Sciatic nerve (tissue), 2 donors: ENCODE results near the gene MORN1. TPM values are rescaled to one million over a fixed set of nuclear protein-coding genes. Genes with fewer than 3 reads are reported as not detected.
A peak's percentile ranks its signal among the peaks of the same experiment; 100 is the strongest.

ENCODE experiments used
- ATAC-seq: fragments of 200-7000 bp; cut with Tn5 transposase; one replicate; pipeline ENCODE4 v1.9.1; 2020; ENCODE audit warnings: mild to moderate bottlenecking, moderate library complexity
- DNase-seq: peaks from one replicate; pipeline ENCODE4 v3.0.0-alpha.2; 2020; ENCODE audit warnings: low spot score
- intact Hi-C: fragments of 100-400 bp; cut with DNase I; formaldehyde crosslinking; loops from one replicate; pipeline ENCODE4 v1.14.2; 2022
- total RNA-seq: library from RNA; stranded (reverse); fragmentation: NEBNext Ultra II Directional; extraction: Animal tissue kit (Norgen Biotek cat#: 25700); gene quantifications from one replicate; pipeline ENCODE4 v1.2.1, GENCODE V29; 2021
- donor health status: DM: no; HTN: no; CAD: no.
- donor health status: DM: no; HTN: no; CAD: no.

MORN1 gene
- total RNA-seq, 1 donor from 2014 or later, result 16.4 TPM

DNA sequence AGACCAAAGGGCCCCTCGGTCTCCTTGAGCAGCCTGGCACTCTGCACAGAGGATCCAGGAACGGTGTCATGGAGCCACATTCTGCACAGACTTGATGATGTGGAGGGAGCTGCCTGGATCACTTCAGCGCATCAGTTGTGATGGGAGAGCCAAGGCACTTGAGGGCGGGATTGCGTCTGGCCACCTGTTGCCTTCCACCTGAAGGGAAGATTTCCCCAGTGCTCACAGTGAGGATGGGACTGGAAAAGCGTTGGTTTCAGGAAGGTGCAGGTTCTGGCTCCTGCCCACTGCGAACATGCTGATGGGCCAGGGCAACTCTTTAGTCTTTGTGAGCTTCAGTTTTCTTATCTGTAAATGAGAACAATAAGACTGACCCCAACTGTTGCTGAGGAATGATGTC is 2.9 kb upstream of the MORN1 start:
- no peak for ATAC-seq
- DNase-seq, result no peak
- intact Hi-C loops, result no loop called here

DNA sequence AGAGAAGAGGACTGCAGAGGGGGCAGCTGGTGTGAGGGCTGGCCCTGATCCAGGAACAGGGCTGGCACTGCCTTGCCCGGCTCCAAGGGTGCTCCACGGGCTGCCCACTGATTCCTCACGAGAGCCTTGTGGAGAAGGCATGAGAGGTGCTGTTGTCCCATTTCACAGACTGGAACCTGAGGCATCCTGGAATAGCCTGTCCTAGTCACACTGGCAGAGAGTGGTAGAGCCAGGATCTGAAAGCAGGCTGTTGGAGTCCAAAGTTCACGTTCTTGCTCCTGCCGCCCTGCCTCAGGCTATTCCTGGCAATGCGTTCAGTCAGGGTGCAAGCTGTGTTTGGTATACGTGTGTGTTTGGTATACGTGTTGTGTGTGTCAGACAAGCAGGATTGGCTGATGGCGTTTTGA is 2.1 kb upstream of the MORN1 start:
- no peak for ATAC-seq
- intact Hi-C loops, result no loop called here
- DNase-seq, result no peak

DNA sequence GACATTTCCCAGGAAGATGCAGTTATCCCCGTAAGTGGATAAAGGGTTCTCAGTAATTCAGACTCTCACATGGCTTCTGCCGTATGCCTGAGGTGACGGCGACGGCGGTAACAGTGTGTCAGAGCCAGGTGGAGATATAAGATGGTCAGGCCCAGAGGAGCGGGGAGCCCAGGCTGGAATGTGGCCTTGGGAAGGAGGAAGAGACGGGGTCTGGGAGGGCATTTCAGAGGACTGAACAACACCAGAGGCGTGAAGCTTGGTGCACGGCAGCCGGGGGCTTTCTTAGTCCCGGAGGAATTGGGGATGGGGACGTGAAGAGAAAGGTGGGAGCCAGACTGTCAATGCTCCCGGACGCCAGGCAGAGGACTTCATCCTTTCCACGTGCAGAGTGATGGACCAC is 1.3 kb upstream of the MORN1 start:
- no peak for DNase-seq
- ATAC-seq, result no peak

DNA sequence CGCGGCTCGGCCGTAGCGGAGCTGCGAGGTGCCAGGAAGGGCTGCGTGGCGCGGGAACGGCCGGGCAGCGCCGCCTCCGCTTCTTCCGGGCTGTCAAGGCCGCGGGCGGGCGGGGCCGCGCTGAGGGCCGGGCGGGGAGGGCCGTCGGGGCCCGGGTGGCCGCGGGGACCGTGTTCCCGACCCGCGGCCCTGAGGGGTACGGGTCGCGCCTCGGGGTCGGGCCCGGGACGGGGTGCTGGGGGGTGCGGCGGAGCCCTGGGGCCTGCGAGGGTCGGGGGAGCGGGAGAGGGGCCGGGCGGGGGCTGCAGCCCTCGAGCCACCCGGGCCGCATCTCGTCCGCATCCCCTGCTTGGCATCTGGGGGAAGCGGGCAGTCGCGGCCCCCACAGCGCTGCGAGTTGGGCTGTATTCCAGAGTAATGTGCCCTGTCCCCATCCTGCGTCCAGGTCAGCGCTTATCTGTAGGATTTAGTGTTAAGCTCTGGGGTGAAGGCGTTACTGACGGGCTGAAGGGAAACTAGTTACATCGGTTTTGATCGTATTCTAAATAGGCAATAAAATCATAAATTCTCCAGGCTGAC is 666 bp upstream of the MORN1 start:
- intact Hi-C loops, result no loop called here
- ATAC-seq, result no peak
- no peak for DNase-seq

More for the DNA sequence above, 1.3 kb upstream of the MORN1 start:
- intact Hi-C loops, result no loop called here

DNA sequence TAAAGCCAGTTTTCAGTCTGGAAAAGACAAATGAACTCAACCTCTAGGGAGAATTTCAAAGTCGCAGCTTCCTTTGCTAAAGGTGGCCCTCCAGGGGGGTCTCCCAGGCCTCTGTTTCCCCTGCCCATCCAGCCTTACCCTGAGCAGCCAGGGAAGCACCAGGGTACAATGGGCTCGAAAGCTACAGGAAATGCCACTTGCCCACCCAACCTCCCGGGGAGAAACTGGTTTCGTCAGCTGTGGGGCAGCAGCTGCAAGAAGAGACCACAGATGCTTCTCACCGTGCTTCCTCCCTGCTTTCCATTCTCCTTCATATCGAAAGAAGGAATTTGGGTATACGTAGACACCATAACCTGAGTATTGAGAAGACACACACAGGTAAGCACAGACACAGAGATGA is 1.7 kb downstream of the MORN1 start:
- intact Hi-C loops, result no loop called here
- no peak for ATAC-seq

DNA sequence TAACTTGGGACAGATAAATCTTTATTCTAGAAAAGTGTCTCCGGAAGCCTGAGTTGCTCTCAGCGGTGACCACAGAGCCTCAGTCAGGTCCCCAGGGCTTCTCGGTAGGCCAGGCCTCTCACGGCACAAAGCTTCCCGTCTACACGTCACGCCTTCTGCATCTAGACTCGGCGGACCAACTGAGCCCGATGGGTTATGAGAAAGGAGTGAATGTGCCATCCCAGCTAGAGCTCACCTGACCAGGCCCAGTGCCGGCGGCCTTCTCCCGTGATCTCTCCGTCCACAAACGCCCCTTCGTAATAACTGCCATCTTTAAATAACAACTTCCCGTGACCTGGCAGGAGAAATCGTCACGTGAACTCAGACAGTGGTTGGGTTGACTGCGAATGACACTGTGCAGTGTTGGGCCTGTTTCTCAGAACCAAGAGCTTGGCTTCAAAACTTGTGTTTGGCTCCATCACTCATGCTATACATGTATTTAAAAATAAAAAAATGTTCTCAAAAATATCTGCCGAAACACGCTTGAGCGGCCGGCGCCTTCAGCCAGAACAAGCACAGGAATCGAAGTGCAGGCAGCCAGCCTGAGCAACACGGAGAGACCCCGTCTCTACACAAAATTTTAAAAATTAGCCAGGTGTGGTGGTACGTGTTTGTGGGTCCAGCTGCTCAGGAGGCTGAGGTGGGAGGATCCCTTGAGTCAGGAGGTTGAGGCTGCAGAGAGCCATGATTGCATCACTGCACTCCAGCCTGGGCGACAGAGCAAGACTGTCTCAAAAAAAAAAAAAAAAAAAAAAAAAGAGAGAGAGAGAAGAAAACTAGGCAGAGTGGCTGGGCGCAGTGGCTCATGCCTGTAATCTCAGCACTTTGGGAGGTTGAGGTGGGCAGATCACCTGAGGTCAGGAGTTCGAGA is 3.1 kb downstream of the MORN1 start:
- DNase-seq, result peak; percentile 54
- intact Hi-C loops, result no loop called here
- no peak for ATAC-seq

More for the DNA sequence above, 1.7 kb downstream of the MORN1 start:
- no peak for DNase-seq

DNA sequence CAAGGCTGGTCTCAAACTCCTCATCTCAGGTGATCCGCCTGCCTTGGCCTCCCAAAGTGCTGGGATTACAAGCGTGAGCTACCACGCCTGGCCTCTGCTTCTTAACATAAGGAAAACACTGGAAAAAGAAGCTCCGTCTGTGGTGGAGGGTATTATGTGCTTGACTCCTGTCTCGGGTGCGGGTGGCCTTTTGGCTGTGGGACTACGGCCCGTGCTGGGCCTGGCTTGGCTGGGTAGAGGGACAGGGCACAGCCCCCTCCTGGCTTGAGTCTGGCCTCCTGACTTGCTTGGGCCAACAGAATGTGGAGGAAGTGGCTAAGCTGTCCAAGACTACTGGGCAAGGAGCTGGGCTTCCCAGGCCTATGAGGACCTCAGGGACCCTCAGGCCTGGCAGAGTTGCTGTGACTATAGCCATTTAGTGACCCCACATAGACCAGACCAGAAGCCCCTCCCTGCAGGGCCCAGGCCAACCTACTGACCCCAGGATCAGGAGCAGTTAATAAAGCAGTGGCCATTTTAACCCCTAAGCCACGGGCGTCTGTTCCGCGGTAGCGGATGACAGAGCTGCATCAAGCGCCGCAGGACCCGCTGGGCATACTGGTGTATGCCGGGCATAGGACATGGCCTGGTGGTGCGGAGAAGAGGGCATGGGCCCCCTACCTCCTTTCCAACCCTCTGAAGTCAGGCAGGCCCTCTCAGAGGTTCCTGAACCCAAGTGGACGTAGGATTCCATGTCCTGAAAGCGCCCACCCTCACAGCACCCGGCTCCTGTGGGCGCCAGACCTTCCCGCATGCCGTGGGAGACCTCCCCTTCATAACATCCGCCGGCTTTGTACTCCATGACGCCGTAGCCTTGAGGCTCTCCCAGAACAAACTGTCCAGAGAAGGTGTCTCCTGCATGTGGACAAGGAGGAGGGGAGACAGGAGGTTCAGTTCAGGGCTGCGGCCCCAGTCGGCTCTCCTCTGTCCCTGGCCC is 4.4 kb downstream of the MORN1 start:
- DNase-seq (peak; percentile 52), ATAC-seq (no peak)
- intact Hi-C loops, result no loop called here

DNA sequence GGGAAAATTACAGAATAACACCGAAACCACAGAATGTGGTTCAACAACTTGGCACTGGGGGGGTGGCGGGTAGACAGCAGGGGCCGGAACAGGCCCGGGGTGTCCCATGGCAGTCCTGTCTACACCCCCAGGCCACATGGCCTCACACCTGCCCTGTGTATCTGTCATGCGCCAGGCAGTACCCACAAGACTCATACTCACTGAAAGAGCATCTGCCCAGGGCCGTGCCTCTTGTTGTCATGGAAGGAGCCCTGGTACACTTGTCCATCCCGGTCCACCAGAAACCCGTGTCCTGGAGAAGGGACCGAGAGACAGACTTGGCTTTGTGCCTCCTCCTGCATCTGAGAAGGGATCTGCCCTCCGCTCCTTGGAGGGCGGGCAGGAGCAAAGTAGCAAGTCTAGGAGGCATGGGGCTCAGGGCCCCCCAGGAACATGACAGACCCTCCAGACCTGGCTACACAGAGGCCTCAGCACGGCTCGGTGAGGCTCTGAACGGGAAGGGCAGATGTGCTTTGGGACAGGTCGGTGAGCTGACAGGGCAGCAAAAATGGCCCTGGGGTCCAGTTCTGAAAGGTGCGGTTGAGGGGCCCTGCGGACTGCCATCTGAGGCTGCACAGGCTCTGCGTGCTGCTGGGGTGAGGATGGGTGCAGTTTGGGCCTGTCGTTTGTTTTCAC is 5.6 kb downstream of the MORN1 start:
- DNase-seq, result peak; percentile 56
- no peak for ATAC-seq
- intact Hi-C loops, result no loop called here

DNA sequence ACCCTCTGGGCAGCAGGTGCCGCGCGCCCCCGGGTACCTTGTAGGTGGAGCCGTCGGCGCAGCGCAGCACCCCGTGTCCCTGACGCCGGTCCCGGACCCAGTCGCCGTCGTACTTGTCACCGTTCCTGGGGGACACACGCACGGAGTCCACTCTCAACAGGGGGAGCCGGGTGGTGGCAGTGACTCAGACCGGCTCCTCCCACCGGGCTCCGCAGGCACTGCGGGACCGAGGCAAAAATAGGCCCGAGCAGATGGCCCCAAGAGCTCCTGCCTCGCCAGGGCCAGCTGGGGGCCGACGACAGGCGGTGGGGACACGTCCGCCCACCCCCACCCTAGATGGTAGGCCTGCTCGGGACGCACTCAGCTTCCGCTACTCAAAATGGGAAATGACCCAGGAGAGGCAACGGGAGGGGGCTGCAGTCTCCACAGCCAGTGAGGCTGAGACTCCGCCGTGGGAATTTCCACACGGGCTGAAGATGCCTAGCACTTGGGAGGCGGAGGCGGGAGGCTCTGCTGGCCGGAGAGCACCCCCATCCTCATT is 6.3 kb downstream of the MORN1 start:
- intact Hi-C loops, result no loop called here
- ATAC-seq (no peak), DNase-seq (peak; percentile 57)

DNA sequence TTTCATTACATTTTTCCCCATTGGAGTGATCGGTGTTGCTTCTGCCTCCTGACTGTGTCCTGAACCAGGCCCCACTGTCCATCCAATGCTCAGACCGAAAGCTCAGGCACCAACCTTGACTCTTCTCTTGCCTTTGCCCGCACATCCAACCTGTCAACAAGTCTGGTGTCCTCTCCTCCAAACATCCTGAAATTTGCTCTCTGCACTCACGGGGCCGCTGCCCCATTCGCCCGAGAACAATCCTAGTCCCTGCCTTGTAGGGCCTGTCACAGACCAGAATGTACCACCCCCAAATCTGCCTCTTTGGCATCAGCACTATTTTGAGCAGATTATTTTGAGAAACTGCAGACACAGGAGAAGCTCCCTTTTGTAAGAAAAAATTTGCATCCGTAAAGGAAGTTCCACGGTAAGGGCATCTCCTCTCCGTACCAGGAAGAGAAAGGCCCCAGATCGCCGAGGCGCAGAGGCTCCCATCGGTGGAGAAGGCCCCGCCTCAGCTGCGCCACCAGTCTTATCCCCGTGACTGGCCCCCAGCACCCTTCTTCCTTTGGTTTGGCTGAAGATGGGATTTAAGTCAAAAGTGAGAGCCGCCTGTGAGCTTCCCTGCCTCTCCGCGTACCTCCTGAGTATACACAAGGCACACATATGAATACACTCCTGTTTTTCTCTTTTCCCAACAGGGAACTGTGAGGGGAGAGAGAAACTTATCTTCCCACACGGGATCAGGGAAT is 7.1 kb downstream of the MORN1 start:
- no peak for ATAC-seq
- DNase-seq, result peak; percentile 56
- intact Hi-C loops, result no loop called here

DNA sequence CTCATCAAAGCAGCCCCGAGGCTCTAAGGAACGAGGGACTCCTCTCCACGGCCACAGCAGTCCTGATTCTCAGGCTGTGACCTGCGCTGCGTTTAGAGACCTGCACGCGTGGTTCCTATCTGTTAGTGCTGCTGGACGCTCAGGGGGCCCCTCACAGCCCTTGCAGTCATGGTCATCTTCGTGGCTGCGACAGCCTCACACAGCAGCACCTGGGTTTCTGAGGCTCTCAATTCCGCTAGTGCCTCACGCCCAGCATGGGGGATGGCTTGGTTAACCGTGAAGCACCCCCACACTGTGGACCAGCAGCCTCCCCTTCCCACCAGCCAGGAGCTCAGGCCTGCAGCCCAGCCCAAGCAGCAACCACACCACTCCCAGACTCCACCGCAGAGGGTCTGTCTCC is 7.8 kb downstream of the MORN1 start:
- ATAC-seq (no peak), DNase-seq (peak; percentile 52)
- intact Hi-C loops, result no loop called here

DNA sequence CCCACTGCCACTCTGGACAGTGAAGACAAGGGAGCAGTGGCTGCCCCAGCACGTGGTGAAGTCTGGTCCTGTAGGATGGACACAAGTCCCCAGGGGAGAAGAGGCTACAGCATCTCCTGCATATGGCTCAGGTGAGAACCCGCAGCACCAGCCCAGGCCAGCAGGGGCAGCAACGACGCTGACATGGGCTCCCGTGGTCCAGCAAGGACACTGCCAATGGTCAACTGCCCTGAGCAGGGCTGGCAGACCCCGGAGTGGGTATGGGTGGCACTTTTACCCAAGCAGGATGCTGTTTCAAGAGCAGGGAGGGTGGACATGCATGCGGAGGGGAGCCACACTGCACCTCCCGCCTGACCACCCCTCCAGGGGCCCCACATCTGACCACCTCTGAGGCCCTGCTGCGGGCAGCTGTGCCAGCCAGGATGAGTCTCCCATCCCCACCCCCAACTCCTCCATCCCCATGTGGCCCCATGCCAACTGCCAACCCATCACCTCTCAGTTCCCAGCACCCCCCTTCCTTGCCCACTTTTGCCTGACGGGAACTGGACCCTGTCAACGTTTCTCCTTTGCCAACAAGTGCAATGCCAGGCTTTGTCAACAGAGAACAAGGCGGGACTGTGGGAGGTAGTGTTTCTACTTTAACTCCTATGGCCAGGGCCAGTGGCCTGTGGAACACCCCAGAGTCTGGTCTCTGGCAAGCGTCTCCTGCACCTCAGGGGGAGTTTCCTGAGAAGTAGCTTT is 8.6 kb downstream of the MORN1 start:
- ATAC-seq (no peak), DNase-seq (peak; percentile 69)
- intact Hi-C loops, result no loop called here

DNA sequence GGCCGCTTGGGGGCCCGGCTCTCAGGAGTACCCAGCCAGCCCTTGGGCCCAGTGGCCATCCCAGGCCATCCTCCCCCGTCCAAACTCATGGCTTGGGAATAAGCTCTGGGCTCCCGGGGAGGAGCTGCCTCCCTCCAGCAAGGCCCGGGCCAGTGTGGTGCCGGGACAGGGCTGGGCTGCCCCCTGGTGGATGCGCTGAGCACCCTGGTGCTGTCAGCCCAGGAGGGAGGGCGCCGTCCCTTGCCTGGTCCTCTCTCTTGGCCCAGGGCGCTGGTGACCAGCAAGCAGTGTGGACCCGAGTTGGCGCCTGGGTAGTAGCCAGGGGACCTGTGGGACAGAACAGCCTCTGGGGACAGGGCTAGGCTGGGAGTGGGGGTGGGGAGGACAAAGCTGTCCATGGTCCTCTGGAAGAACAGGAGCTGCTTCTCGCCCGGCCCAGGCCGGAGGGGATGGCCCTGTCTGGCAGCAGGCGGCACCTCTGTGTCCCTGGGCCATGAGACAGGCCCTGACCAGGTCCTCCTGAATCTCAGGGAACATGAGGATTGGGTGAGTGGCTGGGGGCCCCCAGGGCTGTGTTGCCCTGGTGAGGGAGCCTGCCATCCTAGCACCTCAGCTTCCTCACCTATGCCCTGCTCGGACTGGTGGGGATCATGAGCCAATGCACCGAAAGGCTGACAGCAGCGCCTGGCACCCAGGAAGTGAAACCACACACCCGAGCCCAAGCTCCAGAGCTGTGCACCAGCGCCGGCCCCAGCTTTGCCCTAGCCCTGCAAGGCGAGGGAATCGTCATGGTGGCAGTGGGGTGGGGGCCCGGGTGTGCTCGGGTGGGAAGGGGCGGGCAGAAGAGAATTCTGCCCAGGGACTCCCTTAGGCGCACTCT is 9.4 kb downstream of the MORN1 start:
- peak; percentile 92 for DNase-seq
- intact Hi-C loops, result loop anchor here (2.0 kb wide), 1 partner anchor 187 kb away; the partner anchor contains the start of gene FAAP20

DNA sequence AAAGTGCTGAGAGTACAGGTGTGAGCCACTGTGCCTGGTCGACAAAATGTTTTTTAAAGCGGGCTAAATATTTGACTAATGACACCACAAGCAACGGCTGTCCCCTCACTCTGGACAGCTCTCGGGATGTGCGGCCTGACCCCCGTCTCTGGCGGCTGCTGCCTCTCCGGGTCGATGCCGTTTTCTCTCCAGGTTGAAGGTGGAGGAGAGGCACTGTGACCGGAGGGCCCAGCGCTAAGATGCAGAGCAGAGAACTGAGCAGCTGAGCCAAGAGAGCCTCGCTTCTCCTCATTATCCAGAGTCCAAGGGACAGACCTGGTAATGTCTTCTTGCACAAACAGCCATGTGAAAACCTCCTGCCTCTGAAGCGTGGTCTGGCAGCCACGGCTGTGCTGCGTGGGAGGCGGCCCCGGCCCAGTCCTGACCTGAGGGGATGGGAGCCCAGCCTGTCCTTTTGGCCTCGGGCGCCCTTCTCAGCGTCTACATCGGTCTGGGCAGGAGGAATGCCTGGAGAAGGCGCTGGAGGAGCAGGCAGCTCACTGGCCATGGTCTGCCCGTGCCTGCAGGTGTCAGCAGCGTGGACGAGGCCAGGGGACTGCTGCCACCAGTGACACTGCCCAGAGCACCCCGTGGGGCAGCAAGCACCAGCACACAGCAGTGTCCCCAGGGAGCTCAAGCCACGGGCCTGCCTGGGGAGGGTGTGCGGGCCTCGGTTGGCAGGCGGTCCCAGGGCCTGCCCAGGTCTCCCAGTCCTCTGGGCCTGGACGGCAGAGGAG is 10.3 kb downstream of the MORN1 start:
- ATAC-seq, result peak; percentile 45
- peak; percentile 58 for DNase-seq
- intact Hi-C loops, result loop anchor here (2.0 kb wide), 1 partner anchor 186 kb away; the partner anchor contains the start of gene FAAP20

More for the DNA sequence above, 9.4 kb downstream of the MORN1 start:
- peak; percentile 96 for ATAC-seq

DNA sequence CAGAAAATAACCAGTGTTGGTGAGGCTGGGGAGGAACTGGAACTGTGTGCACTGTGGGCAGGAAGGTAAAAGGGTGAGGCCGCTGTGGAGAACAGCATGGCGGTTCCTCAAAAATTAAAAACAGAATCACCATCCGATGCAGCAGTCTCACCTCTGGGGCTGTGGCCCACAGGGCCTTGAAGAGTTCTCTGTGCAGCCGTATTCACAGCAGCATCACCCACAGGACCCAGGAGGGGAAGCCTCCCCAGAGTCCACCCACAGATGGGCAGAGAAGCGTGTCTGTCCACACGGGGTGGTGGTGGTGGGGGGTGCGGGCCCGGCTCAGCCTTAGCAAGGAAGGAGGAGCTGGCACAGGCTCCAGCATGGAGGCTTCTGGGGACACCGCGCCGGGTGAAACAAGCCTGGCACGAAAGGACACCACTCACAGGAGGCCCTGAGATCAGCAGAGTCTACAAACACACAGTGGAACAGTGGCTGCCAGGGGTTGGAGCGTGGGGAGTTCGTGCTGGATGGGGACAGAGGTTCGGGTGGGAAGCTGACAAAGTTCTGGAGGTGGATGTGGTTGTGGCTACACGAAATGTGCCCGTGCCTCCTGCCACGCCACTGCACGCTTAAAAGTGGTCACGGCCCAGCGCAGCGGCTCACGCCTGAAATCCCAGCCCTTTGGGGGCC is 11.5 kb downstream of the MORN1 start:
- ATAC-seq, result no peak
- intact Hi-C loops, result loop anchor here (2.0 kb wide), 1 partner anchor 185 kb away; the partner anchor contains the start of gene FAAP20
- DNase-seq, result peak; percentile 57
